Measurements from ENCODE around the gene SETDB1. TPM values are rescaled to one million over a fixed set of nuclear protein-coding genes. Genes with fewer than 3 reads are reported as not detected.

Gene SETDB1
- polyA plus RNA-seq, 1 experiment: 26.2 TPM

GRCh38 chr1:151009674-151010345 lies 83.6 kb downstream of the SETDB1 start:
- no peak overlapping the region for H3K4me3 ChIP-seq (ENCODE audit: low read depth, low read length)
- ChIA-PET POLR2A (interaction anchor here (0.6 kb wide), 1 partner anchor 234 kb away, joined by 14 read pairs; no protein-coding TSS in a partner anchor), CTCF (interaction anchor here (0.6 to 1.6 kb wide), 3 partner anchors 14 to 19 kb away, joined by 3 read pairs; no protein-coding TSS in a partner anchor)
- H3K36me3 ChIP-seq (ENCODE audit: control insufficient read depth, insufficient read depth, low read length): no peaks in the 10 kb centered on the region
- DNase-seq (ENCODE audit: low read depth): no peak
- TF ChIP-seq, protein P1, sequence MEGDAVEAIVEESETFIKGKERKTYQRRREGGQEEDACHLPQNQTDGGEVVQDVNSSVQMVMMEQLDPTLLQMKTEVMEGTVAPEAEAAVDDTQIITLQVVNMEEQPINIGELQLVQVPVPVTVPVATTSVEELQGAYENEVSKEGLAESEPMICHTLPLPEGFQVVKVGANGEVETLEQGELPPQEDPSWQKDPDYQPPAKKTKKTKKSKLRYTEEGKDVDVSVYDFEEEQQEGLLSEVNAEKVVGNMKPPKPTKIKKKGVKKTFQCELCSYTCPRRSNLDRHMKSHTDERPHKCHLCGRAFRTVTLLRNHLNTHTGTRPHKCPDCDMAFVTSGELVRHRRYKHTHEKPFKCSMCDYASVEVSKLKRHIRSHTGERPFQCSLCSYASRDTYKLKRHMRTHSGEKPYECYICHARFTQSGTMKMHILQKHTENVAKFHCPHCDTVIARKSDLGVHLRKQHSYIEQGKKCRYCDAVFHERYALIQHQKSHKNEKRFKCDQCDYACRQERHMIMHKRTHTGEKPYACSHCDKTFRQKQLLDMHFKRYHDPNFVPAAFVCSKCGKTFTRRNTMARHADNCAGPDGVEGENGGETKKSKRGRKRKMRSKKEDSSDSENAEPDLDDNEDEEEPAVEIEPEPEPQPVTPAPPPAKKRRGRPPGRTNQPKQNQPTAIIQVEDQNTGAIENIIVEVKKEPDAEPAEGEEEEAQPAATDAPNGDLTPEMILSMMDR (IDR thresholded peaks at IDR 0.05; ENCODE audit: insufficient read depth, low read depth, low read length): no peak
- no peaks in the 10 kb centered on the region for H3K27me3 ChIP-seq (ENCODE audit: control insufficient read depth, insufficient read depth, low read length)

DNA sequence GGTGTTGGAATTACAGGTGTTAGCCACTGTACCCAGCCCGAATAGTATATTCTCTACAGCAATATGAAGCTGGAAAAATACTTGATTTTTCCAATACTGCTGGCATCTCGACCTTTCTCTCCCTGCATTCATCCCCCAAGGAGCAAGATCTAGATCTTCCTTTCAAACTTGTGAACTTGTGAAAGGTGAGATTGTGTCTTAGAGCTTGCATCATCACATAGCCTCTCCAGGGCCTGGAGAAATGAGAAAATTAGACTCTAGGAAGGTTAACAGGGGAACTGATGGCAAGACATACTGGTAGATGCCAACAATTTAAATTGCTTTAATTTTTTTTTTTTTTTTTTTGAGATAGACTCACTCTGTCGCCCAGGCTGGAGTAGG lies 84.2 kb downstream of the SETDB1 start:
- H3K27me3 ChIP-seq (ENCODE audit: control insufficient read depth, insufficient read depth, low read length): no peaks in the 10 kb centered on the region
- DNase-seq (ENCODE audit: low read depth): no peak
- H3K4me3 ChIP-seq (ENCODE audit: low read depth, low read length): no peak overlapping the region
- CTCF ChIA-PET: interaction anchor here (0.9 kb wide), 1 partner anchor 14 kb away, joined by 3 read pairs; no protein-coding TSS in a partner anchor
- POLR2A ChIA-PET: no interaction called here
- no peaks in the 10 kb centered on the region for H3K36me3 ChIP-seq (ENCODE audit: control insufficient read depth, insufficient read depth, low read length)
- TF ChIP-seq, protein P1 (IDR thresholded peaks at IDR 0.05; ENCODE audit: insufficient read depth, low read depth, low read length): no peak

GRCh38 chr1:151011154-151011850 lies 85.1 kb downstream of the SETDB1 start:
- no peaks in the 10 kb centered on the region for H3K27me3 ChIP-seq (ENCODE audit: control insufficient read depth, insufficient read depth, low read length)
- no peaks in the 10 kb centered on the region for H3K36me3 ChIP-seq (ENCODE audit: control insufficient read depth, insufficient read depth, low read length)
- no peak overlapping the region for H3K4me3 ChIP-seq (ENCODE audit: low read depth, low read length)
- POLR2A ChIA-PET: no interaction called here
- DNase-seq (ENCODE audit: low read depth): no peak
- TF ChIP-seq, protein P1 (IDR thresholded peaks at IDR 0.05; ENCODE audit: insufficient read depth, low read depth, low read length): no peak
- CTCF ChIA-PET: interaction anchor here (1.1 to 1.2 kb wide), 2 partner anchors 13 to 17 kb away, joined by 3 to 4 read pairs; no protein-coding TSS in a partner anchor

GRCh38 chr1:151012684-151013471 lies 86.7 kb downstream of the SETDB1 start:
- CTCF ChIA-PET: interaction anchor here (0.7 to 1.2 kb wide), 2 partner anchors 12 to 19 kb away, joined by 3 read pairs; no protein-coding TSS in a partner anchor
- Histone ChIP-seq H3K36me3 (ENCODE audit: control insufficient read depth, insufficient read depth, low read length) (no peaks in the 10 kb centered on the region), H3K27me3 (ENCODE audit: control insufficient read depth, insufficient read depth, low read length) (no peaks in the 10 kb centered on the region), H3K4me3 (ENCODE audit: low read depth, low read length) (no peak overlapping the region)
- DNase-seq (ENCODE audit: low read depth): no peak
- TF ChIP-seq, protein P1 (IDR thresholded peaks at IDR 0.05; ENCODE audit: insufficient read depth, low read depth, low read length): no peak
- POLR2A ChIA-PET: no interaction called here

All from BJ (cell line).